Astrocyte (in vitro differentiated cells and primary cell): Measurements from ENCODE around the gene TTLL8. TPM values are rescaled to one million over a fixed set of nuclear protein-coding genes. Genes with fewer than 3 reads are reported as not detected.

ENCODE experiments used
- DNase-seq: peaks from one replicate; pipeline ENCODE4 v3.0.0-alpha.2; 2010; ENCODE audit warnings: low read depth
- FAIRE-seq: peaks from 2 replicates; lab custom pipeline; 2011; peaks lifted over from hg19 to GRCh38; lab: Jason Lieb, UNC
- H2AFZ ChIP-seq: 2 replicates; pipeline ENCODE4 v1.6.0; 2012; ENCODE audit warnings: low read depth, low read length, inconsistent platforms
- H3K27ac ChIP-seq: 2 replicates; pipeline ENCODE4 v1.5.1; 2011; ENCODE audit warnings: low read depth, low read length, inconsistent platforms
- H3K27me3 ChIP-seq: 2 replicates; pipeline ENCODE4 v1.6.0; 2011; ENCODE audit warnings: low read length, inconsistent platforms; ENCODE audit not compliant: insufficient read depth
- H3K36me3 ChIP-seq: 2 replicates; pipeline ENCODE4 v1.5.1; 2011; ENCODE audit warnings: low read length, inconsistent platforms; ENCODE audit not compliant: insufficient read depth
- H3K4me1 ChIP-seq: 2 replicates; pipeline ENCODE4 v1.5.1; 2011; ENCODE audit warnings: low read length, inconsistent platforms; ENCODE audit not compliant: insufficient read depth
- H3K4me2 ChIP-seq: 2 replicates; pipeline ENCODE4 v1.6.0; 2012; ENCODE audit warnings: low read length, inconsistent platforms
- H3K4me3 ChIP-seq: 2 replicates; pipeline ENCODE4 v1.5.1; 2011; ENCODE audit warnings: low read depth, mild to moderate bottlenecking, low read length, inconsistent platforms; ENCODE audit not compliant: insufficient read depth
- H3K79me2 ChIP-seq: 2 replicates; pipeline ENCODE4 v1.6.0; 2012; ENCODE audit warnings: mild to moderate bottlenecking, low read length, inconsistent platforms; ENCODE audit not compliant: insufficient read depth
- H3K9ac ChIP-seq: 2 replicates; pipeline ENCODE4 v1.6.0; 2012; ENCODE audit warnings: mild to moderate bottlenecking, low read length, inconsistent platforms
- H3K9me3 ChIP-seq: 2 replicates; pipeline ENCODE4 v1.5.1; 2012; ENCODE audit warnings: low read depth, mild to moderate bottlenecking, low read length, inconsistent platforms; ENCODE audit not compliant: insufficient read depth
- H4K20me1 ChIP-seq: 2 replicates; pipeline ENCODE4 v1.6.0; 2012; ENCODE audit warnings: low read length, inconsistent platforms; ENCODE audit not compliant: insufficient read depth
- H3K27ac Mint-ChIP-seq: one replicate; pipeline ENCODE4 v1.8.0; 2021; ENCODE audit warnings: mild to moderate bottlenecking, mixed read lengths; ENCODE audit not compliant: unreplicated experiment
- H3K27me3 Mint-ChIP-seq: one replicate; pipeline ENCODE4 v1.8.0; 2021; ENCODE audit warnings: low read depth, mixed read lengths; ENCODE audit not compliant: unreplicated experiment
- H3K36me3 Mint-ChIP-seq: one replicate; pipeline ENCODE4 v1.8.0; 2021; ENCODE audit warnings: low read depth, mixed read lengths; ENCODE audit not compliant: unreplicated experiment
- H3K4me1 Mint-ChIP-seq: one replicate; pipeline ENCODE4 v1.8.0; 2021; ENCODE audit warnings: low read depth, mixed read lengths; ENCODE audit not compliant: unreplicated experiment
- H3K4me3 Mint-ChIP-seq: one replicate; pipeline ENCODE4 v1.8.0; 2021; ENCODE audit warnings: mild to moderate bottlenecking, moderate library complexity, mixed read lengths; ENCODE audit not compliant: unreplicated experiment
- H3K9me3 Mint-ChIP-seq: one replicate; pipeline ENCODE4 v1.8.0; 2021; ENCODE audit warnings: mild to moderate bottlenecking, mixed read lengths; ENCODE audit not compliant: unreplicated experiment
- CTCF ChIP-seq: IDR thresholded peaks from 2 replicates; pipeline ENCODE4 v1.5.1; 2011; ENCODE audit warnings: low read depth, mild to moderate bottlenecking, inconsistent platforms, low read length, moderate library complexity; ENCODE audit not compliant: insufficient read depth
- EZH2 ChIP-seq: IDR thresholded peaks from 2 replicates; pipeline ENCODE4 v1.6.1; 2012; ENCODE audit warnings: mild to moderate bottlenecking, low read length, inconsistent platforms; ENCODE audit not compliant: insufficient read depth
- total RNA-seq: library from RNA; stranded (reverse); gene quantifications from 2 replicates; pipeline ENCODE4 v1.2.1, GENCODE V29; 2021

Gene TTLL8
- total RNA-seq, 1 donor from 2014 or later, result not detected

- Mint-ChIP-seq H3K9me3 (peaks cover 2% of the 10 kb centered on the region), H3K27me3 (peaks cover 31% of the 10 kb centered on the region), H3K36me3 (no peaks in the 10 kb centered on the region), H3K4me3 (no peak overlapping the region), H3K27ac (no peak overlapping the region), H3K4me1 (no peaks in the 10 kb centered on the region)
- no peaks in the 10 kb centered on the region for H3K36me3 ChIP-seq
- H3K27me3 ChIP-seq, result peaks cover 41% of the 10 kb centered on the region
- no peak overlapping the region for H3K27ac ChIP-seq
- TF ChIP-seq EZH2, result peak; percentile 46
- no peak for TF ChIP-seq CTCF
- no peak overlapping the region for H3K4me2 ChIP-seq
- H3K4me3 ChIP-seq, result no peak overlapping the region
- no peaks in the 10 kb centered on the region for H3K9me3 ChIP-seq
- FAIRE-seq, result no peak
- H3K4me1 ChIP-seq, result no peaks in the 10 kb centered on the region
- no peaks in the 10 kb centered on the region for H3K79me2 ChIP-seq
- no peak for DNase-seq
- H3K9ac ChIP-seq, result no peak overlapping the region
- no peaks in the 10 kb centered on the region for H4K20me1 ChIP-seq
- H2AFZ ChIP-seq, result no peak overlapping the region
Observed at GRCh38 chr22:50010676-50011446, 47.2 kb downstream of the TTLL8 start.

GRCh38 chr22:50009765-50010675 is 48.1 kb downstream of the TTLL8 start:
- Histone ChIP-seq H3K9me3 (no peaks in the 10 kb centered on the region), H4K20me1 (no peaks in the 10 kb centered on the region), H3K4me3 (no peak overlapping the region), H3K36me3 (no peaks in the 10 kb centered on the region), H3K27ac (no peak overlapping the region), H3K9ac (no peak overlapping the region), H3K4me2 (no peak overlapping the region), H3K4me1 (no peaks in the 10 kb centered on the region), H3K79me2 (no peaks in the 10 kb centered on the region), H3K27me3 (peaks cover 43% of the 10 kb centered on the region), H2AFZ (no peak overlapping the region)
- no peak for FAIRE-seq
- no peak for TF ChIP-seq CTCF
- TF ChIP-seq EZH2, result peak; percentile 40
- Mint-ChIP-seq H3K27me3 (peaks cover 35% of the 10 kb centered on the region), H3K4me1 (no peaks in the 10 kb centered on the region), H3K4me3 (no peak overlapping the region), H3K9me3 (peaks cover 2% of the 10 kb centered on the region), H3K27ac (no peak overlapping the region), H3K36me3 (no peaks in the 10 kb centered on the region)
- no peak for DNase-seq
